ENCODE results near the gene ZNRF3.

Gene ZNRF3

DNA sequence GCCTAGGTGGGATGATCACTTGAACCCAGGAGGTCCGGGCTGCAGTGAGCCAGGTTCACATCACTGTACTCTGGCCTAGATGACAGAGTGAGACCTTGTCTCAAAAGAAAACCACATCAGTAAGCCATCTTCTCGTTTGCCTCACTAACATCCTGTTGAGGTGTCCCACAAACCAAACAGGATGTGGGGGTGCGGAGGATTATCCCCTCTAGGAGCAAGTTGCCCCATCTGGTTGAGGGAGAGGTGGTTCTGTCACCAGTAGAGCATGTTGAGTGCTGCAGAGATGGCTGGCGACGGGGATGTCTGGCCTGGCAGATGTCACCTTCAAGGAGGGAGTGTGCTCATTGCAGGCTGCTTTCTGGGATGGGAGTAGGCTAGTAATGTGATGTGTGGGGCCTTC, 72.4 kb downstream of the ZNRF3 start:
- DNase-seq: peak; percentile 94

DNA sequence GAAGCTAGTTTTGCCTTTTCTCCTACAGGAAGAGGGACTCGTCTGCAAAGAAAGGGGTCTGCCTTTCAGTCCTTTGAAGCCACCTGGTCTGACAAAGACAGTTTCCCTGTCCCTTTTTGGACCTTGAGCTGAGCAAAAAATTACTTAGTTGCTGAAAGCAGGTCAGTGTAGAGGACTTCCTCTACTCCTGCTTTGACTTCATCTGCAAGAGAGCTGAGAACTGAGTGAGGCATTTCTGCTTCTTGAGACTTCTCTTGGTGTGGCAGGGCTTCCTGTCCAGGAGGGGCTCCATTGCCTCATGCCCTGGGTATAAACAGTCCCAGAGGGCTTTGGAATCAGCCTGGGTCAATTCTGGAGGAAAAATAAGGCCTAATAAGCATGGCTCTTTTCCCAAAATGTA, 73.1 kb downstream of the ZNRF3 start:
- DNase-seq: peak; percentile 43

DNA sequence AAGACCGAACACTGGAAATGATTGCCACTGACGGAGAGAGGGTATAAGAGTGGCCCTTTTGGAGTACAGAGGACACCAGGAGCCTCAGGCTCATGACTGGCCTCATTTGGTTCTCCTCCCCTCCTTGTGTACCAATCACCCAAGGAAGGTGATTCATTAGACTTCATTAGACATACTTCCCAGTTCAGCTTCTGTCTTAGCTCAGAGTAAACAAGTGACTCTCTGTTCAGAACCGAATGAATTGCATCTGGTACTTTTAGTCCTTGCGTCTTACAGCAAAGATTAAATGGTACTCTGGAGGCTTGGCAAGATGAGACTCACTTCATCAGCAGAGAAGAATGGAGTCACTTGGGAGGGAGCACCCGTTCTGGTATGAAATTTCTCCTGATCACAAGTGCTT, 75.2 kb downstream of the ZNRF3 start:
- DNase-seq: no peak

DNA sequence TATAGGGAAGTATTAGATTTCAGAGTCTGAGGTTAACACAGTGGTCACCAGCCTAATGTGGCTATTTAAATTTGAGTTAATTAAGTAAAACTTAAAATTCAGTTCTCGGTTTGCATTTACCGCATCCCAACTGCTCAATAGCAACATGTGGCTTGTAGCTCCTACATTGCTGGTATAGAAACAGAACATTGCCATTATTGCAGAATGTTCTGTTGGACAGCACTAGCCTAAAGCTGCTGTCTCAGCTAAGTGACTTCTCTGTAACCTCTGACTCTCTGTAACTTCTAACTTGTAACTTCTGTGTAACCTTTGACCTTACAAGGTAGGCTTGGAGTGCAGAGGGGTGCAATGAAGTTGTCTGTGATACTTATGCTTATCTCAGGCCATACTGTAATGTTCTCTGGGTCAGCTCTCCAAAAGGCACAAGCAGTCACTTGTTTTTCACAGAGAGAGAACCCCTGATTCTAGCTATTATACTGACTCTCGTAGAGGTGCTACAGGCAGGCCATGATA, 78.7 kb downstream of the ZNRF3 start:
- no peak for DNase-seq

DNA sequence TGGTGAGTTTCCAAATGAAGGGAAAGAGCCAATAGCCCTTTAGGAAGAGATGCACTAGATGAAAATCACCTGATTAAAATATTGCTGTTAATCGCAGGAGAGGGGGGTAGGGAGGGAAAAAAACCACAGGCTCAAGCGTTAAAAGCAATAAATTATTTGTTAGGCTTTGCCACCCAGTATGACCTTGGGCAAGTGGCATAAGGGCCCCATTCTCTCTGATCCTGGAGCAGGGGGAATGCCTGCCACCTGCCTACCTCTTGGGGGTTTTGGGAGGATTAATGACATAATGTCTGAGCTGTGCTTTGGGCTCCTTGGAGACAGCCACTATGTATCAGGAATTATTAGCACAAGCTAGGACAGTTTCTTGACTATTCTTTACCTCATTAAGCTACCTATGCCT, 80.0 kb downstream of the ZNRF3 start:
- DNase-seq: no peak

DNA sequence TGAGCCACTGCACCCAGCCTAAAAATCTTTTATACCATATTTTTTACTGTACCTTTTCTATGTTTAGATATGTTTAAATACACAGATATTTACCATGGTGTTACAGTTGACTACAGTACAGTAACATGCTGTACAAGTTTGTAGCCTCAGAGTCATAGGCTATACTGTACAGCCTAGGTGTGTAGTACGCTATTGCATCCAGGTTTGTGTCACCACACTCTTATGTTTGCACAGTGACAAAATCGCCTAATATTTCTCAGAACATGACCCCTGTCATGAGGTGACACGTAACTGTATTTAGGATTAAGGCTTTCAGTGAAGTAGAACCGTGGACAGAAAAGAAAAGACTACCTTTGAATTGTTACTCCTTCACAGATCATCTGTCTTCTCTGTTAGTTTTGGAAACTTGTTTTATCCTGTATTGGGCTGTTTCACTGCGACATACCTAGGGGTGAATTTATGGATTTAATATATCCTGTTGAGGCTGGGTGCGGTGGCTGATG, 83.8 kb downstream of the ZNRF3 start:
- DNase-seq: no peak

DNA sequence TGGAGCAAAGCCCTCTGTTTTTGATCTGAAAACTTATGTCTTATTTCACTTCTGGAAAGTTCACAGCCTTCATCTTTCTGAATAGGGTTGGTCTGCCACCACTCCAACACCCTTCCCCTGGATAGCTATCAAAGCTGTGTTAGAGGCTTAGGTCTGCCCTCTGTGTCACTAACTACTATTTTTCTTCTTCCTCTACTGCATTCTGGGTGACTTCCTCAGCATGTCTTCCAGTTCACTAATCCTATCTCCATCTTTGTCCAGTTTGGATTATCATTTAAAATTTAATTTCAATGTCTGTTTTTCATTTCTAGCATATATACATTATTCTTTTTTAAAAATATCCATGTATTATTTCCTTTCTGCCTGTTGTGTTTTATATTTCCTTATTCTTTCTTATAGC, 84.6 kb downstream of the ZNRF3 start:
- DNase-seq: no peak

DNA sequence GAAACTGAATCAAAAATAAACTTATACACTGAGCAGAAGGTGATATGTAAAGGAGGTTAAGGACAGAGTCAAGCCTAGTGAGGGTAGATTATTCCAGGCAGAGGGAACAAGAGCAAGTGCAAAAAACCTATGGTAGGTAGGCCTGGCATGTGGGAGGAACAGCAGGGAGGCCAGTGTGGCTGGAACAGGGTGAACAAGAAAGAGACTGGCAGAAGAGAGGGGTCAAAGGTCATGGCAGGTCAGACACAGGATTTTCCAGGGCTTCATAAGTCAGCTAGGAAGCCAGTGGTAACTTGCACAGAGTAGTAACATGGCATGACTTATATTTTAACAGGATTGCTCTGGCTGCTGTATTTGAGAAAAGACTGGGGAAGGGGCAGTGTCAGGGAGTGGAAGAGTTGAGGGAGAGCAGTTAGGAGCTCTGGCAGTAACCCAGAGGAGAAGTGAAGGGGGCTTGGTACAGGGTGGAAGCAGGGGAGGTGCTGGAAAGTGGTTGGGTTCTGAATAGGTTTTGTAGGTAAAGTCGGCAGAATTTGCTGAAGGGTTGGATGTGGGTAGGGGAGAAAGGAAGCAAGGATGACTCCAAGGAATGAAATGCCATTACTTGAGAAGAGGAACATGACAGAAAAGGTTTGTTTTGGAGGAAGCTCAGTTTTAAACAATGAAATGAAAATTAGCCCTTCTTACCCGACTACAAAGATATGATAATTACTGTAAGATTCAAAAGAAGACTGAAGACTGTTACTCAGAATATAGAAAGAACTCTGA, 86.2 kb downstream of the ZNRF3 start:
- no peak for DNase-seq

DNA sequence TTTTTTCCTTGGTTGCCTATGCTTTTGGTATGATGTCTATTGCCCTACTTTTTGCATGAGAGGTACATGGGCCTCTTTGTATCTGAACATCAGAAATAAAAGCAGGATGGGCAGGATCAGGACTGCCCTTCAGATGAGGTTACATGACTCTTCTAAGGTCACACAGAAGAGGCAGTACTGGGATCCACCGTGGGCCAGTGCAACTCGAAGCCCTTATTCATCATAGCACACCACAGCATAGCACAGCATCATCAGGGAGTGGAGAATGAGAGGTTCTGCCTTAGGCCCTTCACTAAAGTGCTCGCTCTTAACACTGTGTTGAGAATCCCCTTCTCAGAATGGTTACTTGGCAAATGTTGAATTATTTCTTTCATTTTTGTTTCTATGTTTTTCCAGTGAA, 90.0 kb downstream of the ZNRF3 start:
- DNase-seq: no peak

DNA sequence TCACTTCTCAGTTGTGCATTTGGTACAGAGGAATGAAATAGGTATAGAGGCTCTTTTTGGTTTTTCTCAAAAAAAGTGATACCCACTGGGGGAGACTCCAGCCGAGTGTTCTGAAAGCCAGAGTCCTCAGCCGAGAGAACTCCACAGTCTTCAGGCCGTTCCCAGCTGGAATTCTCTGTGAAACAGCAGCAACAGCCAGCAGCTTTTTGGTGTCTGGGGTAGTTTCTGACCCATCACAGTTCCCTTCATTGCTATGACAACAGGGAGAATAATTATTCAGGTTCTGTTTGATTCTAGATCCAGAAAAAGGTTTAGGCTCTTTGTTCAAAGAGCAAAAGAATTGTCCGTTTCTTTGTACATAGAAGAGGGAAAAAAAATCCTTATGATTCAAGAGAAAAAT, 93.7 kb downstream of the ZNRF3 start:
- no peak for DNase-seq

DNA sequence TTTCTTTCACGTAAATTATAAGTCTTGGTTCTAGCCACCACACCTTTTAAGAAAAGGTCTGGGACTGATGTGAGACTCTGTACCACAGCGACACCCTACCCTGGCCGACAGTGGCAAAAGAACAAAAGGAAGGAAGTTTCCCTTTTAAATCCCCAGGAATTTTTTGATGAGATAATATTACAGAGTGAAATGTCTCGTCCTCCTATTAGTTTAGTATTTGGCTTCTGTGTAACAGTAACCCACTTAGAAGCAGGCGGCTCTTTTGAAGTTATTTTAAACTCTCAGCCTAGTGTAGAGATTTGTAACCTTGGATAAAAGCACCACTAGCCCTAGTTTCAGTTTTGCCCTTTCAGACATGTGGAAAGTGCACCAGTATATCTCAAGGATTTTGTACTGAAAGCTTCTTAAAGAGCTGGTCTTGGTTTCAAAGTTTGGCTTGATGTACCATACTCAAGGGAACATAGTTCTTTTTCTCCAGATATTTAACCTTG, 94.2 kb downstream of the ZNRF3 start:
- DNase-seq: no peak

DNA sequence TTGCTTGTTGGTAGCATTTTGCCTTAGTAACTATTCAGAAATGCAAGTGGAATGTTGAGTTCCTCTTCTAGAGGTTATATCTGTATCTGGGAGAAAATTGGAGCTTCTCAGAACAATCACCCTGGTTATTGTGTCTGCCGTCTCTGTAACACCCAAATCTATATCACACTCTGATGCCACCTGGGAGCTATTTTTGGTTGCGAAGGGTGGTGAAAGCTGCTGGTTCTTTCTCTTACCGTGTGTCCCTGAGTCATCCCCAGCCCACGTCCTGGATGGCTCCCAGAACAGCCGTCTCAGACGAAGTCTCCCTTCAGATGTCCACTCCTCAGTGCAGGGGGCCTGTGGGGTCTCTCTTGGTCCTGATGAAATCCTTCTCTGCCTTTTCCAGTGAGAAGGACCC, 94.8 kb downstream of the ZNRF3 start:
- no peak for DNase-seq

DNA sequence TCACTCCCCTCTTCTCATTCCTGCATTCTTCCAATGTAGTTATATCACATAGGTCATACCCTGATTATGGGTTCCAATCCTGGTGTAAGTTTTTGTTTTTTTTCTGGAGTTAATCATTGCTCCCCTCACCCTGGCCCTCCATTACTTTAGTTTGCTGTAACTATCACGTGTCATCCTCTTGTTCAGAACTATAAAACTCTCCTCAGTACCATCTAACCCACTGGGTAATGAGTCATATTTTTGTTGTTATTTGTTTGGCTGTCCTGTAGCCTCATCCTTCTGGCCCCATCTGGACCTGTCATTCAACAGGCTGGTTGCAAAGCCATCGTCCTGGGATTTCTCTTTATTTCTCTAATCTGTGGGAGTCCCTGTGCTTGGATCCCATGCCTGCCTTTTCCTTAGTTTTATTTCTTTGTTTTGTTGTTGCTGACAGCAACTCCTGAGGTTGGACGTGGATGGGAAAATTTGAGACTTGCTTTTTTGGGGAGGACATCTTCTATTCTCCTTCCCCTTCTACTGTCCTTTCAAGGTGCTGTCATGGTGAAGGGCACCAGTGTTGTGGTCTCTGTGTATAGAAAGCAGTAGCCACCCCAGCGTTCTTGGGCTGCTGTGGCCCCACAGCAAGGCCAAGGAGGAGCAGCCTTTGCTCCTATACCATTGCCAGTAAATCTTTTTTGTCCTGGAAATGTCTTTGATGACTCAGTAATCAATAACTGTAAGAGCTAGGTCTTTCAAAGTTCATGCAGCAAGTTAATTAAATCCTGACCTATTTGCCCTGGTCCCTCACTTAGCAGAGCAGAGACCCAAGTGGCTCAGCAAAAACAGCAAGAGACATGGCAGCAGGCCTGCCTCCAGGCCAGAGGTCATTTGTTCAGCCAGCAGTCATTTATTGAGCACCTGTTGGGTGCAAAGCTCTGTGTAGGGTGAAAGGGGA, 95.8 kb downstream of the ZNRF3 start:
- no peak for DNase-seq

DNA sequence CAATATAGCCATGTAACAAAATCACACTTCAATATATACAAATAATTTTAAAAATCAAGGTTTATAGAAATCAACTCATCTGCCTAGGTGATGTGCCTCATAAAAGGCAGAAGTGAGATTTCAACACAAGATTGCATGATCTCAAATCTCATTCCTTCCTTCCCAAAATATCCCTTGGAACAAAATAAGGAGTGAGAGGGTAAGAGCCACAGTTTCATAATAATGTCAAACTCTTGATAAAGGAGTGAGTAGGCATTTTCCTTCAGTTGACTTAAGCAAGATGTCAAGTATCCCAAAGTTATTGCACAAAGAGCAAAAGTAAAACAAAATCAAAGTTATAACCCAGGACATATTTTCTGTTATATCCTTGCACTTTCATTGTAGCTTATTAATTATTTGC, 97.0 kb downstream of the ZNRF3 start:
- DNase-seq: no peak

DNA sequence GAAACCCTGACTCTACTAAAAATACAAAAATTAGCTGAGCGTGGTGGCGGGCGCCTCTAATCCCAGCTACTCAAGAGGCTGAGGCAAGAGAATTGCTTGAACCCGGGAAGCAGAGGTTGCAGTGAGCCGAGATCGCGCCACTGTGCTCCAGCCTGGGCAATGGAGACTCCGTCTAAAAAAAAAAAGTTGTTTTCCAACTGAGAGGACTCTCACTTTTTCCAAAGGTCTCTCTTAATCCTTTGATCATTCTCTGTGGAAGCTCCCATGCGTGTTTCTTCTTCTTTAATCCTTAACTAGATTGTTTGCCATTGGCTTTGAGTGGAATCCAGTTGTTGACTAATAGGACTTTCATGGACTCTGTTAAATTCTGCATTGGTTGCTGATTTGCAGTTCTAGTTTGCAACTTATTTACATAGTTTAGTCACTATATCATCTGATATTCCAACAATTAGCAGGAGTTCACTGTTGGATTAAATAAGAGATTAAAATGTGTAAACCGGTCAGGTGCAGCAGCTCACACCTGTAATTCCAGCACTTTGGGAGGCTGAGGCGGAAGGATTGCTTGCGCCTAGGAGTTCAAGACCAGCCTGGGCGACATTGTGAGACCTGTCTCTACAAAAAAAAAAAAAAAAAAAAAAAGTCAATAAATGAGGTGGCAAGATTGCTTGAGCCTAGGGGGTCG, 98.6 kb downstream of the ZNRF3 start:
- DNase-seq: no peak

DNA sequence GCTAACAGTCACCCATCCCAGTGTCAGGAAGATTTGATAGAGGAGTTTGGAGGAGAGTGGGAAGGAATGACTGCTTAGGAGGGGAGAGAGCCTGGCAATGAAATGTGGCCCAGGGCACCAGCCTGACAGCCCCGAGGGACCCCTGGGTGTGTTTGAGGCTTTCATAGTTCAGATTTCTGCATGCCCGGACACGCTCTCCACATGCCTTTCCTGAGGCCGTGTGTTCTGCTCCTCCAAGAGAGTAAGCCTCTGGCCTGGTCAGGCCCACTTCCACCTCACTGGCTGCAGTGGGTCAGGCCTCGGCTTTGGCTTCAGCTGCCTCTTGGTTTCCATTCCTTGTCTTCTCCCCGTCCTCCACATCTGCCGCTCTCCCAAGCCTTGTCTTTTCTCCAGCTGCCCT, 99.8 kb downstream of the ZNRF3 start:
- no peak for DNase-seq

DNA sequence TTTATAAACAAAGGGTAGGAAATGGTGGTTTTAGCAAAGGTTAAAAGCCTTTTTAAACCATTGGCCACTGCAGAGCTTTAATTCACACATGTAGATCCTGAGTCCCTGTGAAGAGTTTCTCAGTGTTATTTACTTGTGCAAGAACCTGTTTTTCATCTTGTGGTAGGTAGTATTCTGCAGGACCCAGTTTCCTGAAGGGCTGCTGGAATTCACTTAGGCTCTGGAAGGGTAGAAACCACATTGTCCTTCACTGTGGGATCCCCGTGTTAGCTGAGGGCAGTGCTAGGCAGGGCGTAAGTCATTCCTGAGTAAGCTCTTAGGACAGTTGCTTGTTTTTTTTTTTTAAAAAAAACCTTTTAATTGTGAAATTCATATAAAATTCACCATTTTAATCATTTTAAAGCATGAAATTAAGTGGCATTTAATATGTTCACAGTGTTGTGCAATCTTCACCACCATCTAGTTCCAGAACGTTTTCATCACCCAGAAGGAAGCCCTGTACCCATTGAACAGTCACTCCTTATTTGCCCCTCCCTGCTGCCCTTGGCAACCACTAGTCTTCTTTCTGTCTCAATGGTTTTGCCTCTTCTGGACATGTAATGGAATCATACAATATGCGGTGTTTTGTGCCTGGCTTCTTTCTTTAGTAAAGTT, 100.5 kb downstream of the ZNRF3 start:
- DNase-seq: no peak

DNA sequence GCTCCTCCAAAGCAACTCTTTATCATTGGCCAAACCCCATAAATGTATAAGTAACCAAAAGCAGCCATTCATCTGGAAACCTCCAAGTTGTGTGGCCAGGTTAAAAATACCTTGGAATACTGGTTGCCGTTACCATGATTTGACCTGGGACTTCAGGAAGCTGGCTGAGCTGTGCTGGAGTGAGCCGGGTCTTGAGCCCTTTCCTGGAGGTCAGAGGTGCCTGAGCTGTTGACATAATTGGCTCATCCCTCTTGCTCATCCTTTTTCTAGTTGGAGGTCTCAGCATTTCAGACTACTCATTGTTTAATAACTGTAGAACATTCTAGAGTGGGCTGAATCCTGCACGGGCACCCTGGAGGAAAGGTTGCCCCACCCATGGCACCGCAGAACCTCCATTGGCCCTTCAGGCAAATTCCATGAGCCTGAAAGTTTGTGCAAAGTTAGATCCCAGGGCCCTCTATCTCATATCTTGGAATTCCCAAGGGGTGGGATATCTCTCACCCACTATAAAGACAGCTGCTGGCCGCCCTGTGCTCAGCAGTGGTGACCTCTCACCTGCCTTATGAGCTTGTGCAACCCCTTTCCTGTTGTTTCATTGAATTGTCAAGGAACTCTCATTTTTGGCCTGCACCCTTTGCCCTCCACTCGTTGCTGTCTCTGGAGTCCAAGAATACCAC, 101.2 kb downstream of the ZNRF3 start:
- no peak for DNase-seq

DNA sequence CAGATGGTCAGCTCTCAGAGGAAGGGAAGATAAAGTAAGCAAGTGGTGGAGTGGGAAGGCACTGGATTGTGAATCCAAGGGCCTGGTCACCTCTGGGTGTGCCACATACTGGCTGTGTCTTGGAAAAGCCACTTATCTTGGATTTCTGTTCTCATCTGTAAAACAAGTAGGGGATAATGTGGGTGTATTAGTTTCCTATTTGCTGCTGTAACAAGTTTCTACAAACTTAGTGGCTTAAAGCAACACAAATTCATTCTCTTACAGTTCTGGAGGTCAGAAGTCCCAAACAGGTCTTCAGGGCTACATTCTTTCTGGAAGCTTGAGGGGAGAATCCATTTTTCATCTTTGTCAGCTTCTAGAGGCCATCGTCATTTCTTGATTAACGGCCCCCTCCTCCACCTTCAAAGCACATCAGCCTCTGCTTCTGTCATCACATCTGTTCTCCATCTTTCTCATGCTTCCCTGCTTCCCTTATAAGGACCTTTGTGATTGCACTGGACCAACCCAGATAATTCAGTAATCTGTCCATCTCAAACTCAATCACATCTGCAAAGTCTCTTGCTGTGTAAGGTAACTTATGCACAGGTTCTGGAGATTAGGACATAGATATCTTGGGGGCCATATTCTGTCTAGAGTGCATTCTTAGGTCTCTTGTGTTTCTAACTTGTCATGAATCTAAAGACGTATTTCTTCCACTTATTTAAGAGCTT, 102.4 kb downstream of the ZNRF3 start:
- DNase-seq: no peak

DNA sequence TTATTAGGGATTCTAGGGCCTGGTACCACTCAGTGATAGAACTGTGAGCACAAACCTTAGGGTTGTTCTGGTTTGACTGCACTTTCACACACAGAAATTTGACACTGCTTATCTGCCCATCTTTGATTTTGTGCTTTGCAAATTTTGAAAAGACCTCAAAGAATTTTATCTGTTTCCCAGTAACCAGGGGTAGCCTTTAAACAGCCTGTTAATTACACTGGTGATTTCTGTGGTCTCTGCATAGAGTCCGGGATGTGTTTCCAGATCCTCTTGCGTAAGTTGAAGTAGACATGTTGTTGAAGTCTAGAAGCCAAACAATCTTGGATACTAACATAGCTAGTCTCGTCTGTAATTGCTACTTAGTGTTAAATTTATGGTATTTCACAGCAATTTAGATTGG, 103.0 kb downstream of the ZNRF3 start:
- no peak for DNase-seq

DNA sequence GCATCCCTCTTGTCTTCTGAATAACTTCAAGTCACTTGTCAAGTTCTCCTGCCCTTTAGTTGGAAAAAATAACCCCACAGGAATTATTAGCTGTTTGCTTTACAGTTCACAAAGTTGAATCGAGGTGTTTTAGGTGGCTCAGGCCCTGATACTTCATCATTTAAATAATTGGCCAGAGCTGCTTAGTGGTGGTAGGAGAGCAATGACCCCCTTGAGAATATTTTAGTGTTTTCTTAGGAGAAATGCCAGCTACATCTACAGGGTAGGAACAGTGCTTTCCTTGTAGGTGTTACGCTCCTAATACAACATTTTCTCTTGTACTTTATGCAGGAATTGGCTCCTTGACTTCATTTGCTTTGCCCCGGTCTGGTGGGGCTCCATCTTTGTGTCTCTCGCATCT, 105.1 kb downstream of the ZNRF3 start:
- no peak for DNase-seq
